Measurements from ENCODE around the gene POLR2L.

GRCh38 chr11:803770-804598 is 38.3 kb downstream of the POLR2L start:
- TF ChIP-seq CTCF (IDR thresholded peaks at IDR 0.05), result no peak
- no peak for TF ChIP-seq TCF7L2 (IDR thresholded peaks at IDR 0.05; ENCODE audit: low read depth, low read length)
- TF ChIP-seq REST (IDR thresholded peaks at IDR 0.05; ENCODE audit: insufficient read depth in 1 of 2, low read depth in 2 of 2, low read length in 1 of 2), result no peak
- no peak for TF ChIP-seq POLR2AphosphoS5 (IDR thresholded peaks at IDR 0.05; ENCODE audit: low read depth, low read length)
- no peak for TF ChIP-seq SIN3A (IDR thresholded peaks at IDR 0.05; ENCODE audit: borderline replicate concordance, insufficient read depth, low read depth, low read length)
